HepG2 (cell line): ENCODE measurements around the gene SETD1A. TPM values are rescaled to one million over a fixed set of nuclear protein-coding genes. Genes with fewer than 3 reads are reported as not detected.

Experiments
- ATAC-seq: fragments of 200-7000 bp; cut with Tn5 transposase; 3 replicates; pipeline ENCODE4 v1.9.1; 2020; ENCODE audit warnings: mild to moderate bottlenecking, moderate library complexity
- BruUV-seq: library from RNA; stranded (reverse); fragments of 400-500 nt; replicated peaks from 2 replicates; lab custom pipeline; 2021; lab: Mats Ljungman, UMichigan
- CTCF ChIA-PET: fragments of 300-600 bp; formaldehyde crosslinking; extraction: SDS; loops from one replicate; lab custom pipeline; 2021; ENCODE audit warnings: low total read pairs, inconsistent platforms, low intra/inter-chr PET ratio; lab: Yijun Ruan, JAX
- POLR2A ChIA-PET: fragments of 350-600 bp; sonication (Branson Sonifier 250); formaldehyde crosslinking; loops from one replicate; lab custom pipeline; 2020; ENCODE audit warnings: antibody characterized with exemption, inconsistent platforms; lab: Yijun Ruan, JAX
- DNase-seq: peaks from one replicate; pipeline ENCODE4 v3.0.0-alpha.2; 2015; ENCODE audit warnings: low spot score
- FAIRE-seq: peaks from 3 replicates; lab custom pipeline; 2011; peaks lifted over from hg19 to GRCh38; lab: Jason Lieb, UNC
- H2AFZ ChIP-seq: one replicate; pipeline ENCODE4 v1.6.1; 2011; ENCODE audit warnings: low read length, inconsistent platforms
- H3K27ac ChIP-seq: fragments of 300-600 bp; 3 replicates; pipeline ENCODE4 v1.8.0; 2011; ENCODE audit warnings: mixed run types, mild to moderate bottlenecking, mixed read lengths, low read length, inconsistent platforms; ENCODE audit not compliant: insufficient read depth; ENCODE audit errors: extremely low read length
- H3K27me3 ChIP-seq, 2 experiments: fragments of 200-600 bp in 1 of 2; 2 replicates in 1 of 2; 3 replicates in 1 of 2; pipeline versions ENCODE4 v1.6.0 to v1.8.0; 2011; ENCODE audit warnings: low read length in 2 of 2, mild to moderate bottlenecking in 2 of 2, moderate library complexity in 2 of 2, inconsistent platforms in 1 of 2; ENCODE audit not compliant: insufficient read depth in 2 of 2, control insufficient read depth in 1 of 2
- H3K36me3 ChIP-seq, 2 experiments: fragments of 200-600 bp in 1 of 2; replicated peaks in 1 of 2; 2 replicates in 1 of 2; 3 replicates in 1 of 2; pipeline versions ENCODE4 v1.5.1 to v1.8.0; 2011; ENCODE audit warnings: low read length in 2 of 2, inconsistent platforms in 1 of 2; ENCODE audit not compliant: insufficient read depth in 2 of 2, control insufficient read depth in 1 of 2
- H3K4me1 ChIP-seq: 2 replicates; pipeline ENCODE4 v1.5.1; 2012; ENCODE audit warnings: low read length, inconsistent platforms; ENCODE audit not compliant: insufficient read depth
- H3K4me2 ChIP-seq: 2 replicates; pipeline ENCODE4 v1.6.0; 2011; ENCODE audit warnings: low read depth, low read length, inconsistent platforms
- H3K4me3 ChIP-seq, 3 experiments: fragments of 200-600 bp in 1 of 3; sonication (generic), shearing (Covaris generic) in 1 of 3; replicated peaks in 1 of 3; 2 replicates each; pipeline ENCODE4 v1.5.1; 2011 to 2016; ENCODE audit warnings: low read length in 3 of 3, inconsistent platforms in 2 of 3, low read depth in 2 of 3, mild to moderate bottlenecking in 2 of 3, control low read depth in 1 of 3, mixed read lengths in 1 of 3; ENCODE audit not compliant: insufficient read depth in 1 of 3
- H3K79me2 ChIP-seq: one replicate; pipeline ENCODE4 v1.6.1; 2011; ENCODE audit warnings: low read length, inconsistent platforms; ENCODE audit not compliant: insufficient read depth
- H3K9ac ChIP-seq: 2 replicates; pipeline ENCODE4 v1.6.0; 2011; ENCODE audit warnings: mild to moderate bottlenecking, low read depth, low read length, inconsistent platforms; ENCODE audit not compliant: insufficient read depth
- H3K9me3 ChIP-seq: 2 replicates; pipeline ENCODE4 v1.5.1; 2012; ENCODE audit warnings: mild to moderate bottlenecking, low read length
- H4K20me1 ChIP-seq: 2 replicates; pipeline ENCODE4 v1.6.0; 2011; ENCODE audit warnings: inconsistent platforms, mild to moderate bottlenecking, low read length, moderate library complexity; ENCODE audit not compliant: insufficient read depth
- FOXC1 ChIP-seq: sonication (generic); formaldehyde crosslinking; IDR thresholded peaks from 2 replicates; pipeline ENCODE4 v1.8.0; 2022; ENCODE audit warnings: mild to moderate bottlenecking, missing genetic modification reagents, borderline replicate concordance
- KLF16 ChIP-seq, 2 experiments: sonication (generic) in 1 of 2; formaldehyde crosslinking in 1 of 2; IDR thresholded peaks; 2 replicates each; pipeline versions ENCODE4 v1.6.1 to v1.8.0; 2016 to 2023; ENCODE audit warnings: missing genetic modification reagents in 2 of 2, missing compliant biosample characterization in 1 of 2
- MAZ ChIP-seq, 2 experiments: sonication (generic) in 1 of 2; formaldehyde crosslinking in 1 of 2; IDR thresholded peaks; 2 replicates each; pipeline versions ENCODE4 v1.5.0 to v1.6.1; 2012 to 2020; ENCODE audit warnings: low read depth in 2 of 2, mild to moderate bottlenecking in 2 of 2, borderline replicate concordance in 1 of 2, improper control_type of control experiment in 1 of 2, low read length in 1 of 2, missing genetic modification reagents in 1 of 2, moderate library complexity in 1 of 2
- NFYB ChIP-seq: sonication (generic); formaldehyde crosslinking; IDR thresholded peaks from 2 replicates; pipeline ENCODE4 v1.4.0; 2020; ENCODE audit warnings: missing genetic modification reagents
- NFYC ChIP-seq: IDR thresholded peaks from 2 replicates; pipeline ENCODE4 v1.6.1; 2016; ENCODE audit warnings: missing genetic modification reagents, missing compliant biosample characterization
- PATZ1 ChIP-seq: sonication (generic); formaldehyde crosslinking; IDR thresholded peaks from 2 replicates; pipeline ENCODE4 v1.4.0; 2020; ENCODE audit warnings: missing genetic modification reagents
- PCBP2 ChIP-seq: fragments of 200-400 bp; formaldehyde crosslinking; optimal IDR thresholded peaks from 2 replicates; pipeline ENCODE3; 2018; ENCODE audit warnings: low read length, low read depth; ENCODE audit not compliant: poor library complexity, severe bottlenecking
- RARG ChIP-seq: sonication (generic); formaldehyde crosslinking; IDR thresholded peaks from 2 replicates; pipeline ENCODE4 v1.4.0; 2020; ENCODE audit warnings: low read depth, mild to moderate bottlenecking, missing genetic modification reagents
- SMARCC2 ChIP-seq: fragments of 450-650 bp; IDR thresholded peaks from 2 replicates; pipeline ENCODE4 v1.6.1; 2017; ENCODE audit warnings: antibody characterized with exemption, mild to moderate bottlenecking
- SMARCE1 ChIP-seq: fragments of 450-650 bp; IDR thresholded peaks from 2 replicates; pipeline ENCODE4 v1.6.1; 2017; ENCODE audit warnings: borderline replicate concordance
- SRF ChIP-seq: IDR thresholded peaks from 2 replicates; pipeline ENCODE4 v1.6.1; 2011; ENCODE audit warnings: mild to moderate bottlenecking, low read depth, low read length, moderate library complexity
- TMF1 ChIP-seq: sonication (generic); formaldehyde crosslinking; IDR thresholded peaks from 2 replicates; pipeline ENCODE4 v1.8.1; 2022; ENCODE audit warnings: low read depth, missing genetic modification reagents
- ZFP91 ChIP-seq: sonication (generic); formaldehyde crosslinking; IDR thresholded peaks from 2 replicates; pipeline ENCODE4 v1.9.0; 2022; ENCODE audit warnings: missing genetic modification reagents, mild to moderate bottlenecking, borderline replicate concordance
- WGBS: methylation state at CpG from one replicate; pipeline ENCODE4 v1.1.6; 2017; ENCODE audit warnings: low lambda C conversion rate; 5-methylcytosine and 5-hydroxymethylcytosine counted together
- in situ Hi-C: cut with HindIII; loops from 2 replicates; pipeline ENCODE4 v1.10.0; 2017; ENCODE audit warnings: low pct_unique_long_range_greater_than_20kb; ENCODE audit not compliant: extremely low pct_ligation_motif_present
- intact Hi-C: fragments of 100-400 bp; cut with micrococcal nuclease; formaldehyde crosslinking; loops from one replicate; pipeline ENCODE4 v1.10.0; 2022; ENCODE audit not compliant: unreplicated experiment
- polyA plus RNA-seq, 8 experiments: library from polyadenylated mRNA; depleted of rRNA in 3 of 8; stranded (reverse) in 7 of 8; unstranded in 1 of 8; fragments of >200 nt; fragmentation: Illumina TruSeq in 4 of 8; extraction: Trizol in 4 of 8; gene quantifications; 2 replicates each; pipeline versions ENCODE4 v1.2.1 to v1.2.3, GENCODE V29; 2011 to 2016; ENCODE audit warnings: low read depth in 4 of 8, missing spikeins in 1 of 8, mixed read lengths in 1 of 8; ENCODE audit not compliant: insufficient read depth in 1 of 8
- total RNA-seq, 5 experiments: library from RNA; depleted of rRNA; stranded (reverse); fragments of >200 nt; fragmentation: Illumina TruSeq; extraction: Trizol; gene quantifications; 2 replicates each; pipeline ENCODE4 v1.2.3, GENCODE V29; 2016; ENCODE audit warnings: low read depth in 1 of 5

SETD1A gene
- total and polyA plus RNA-seq, 2 of the 13 experiments (the other 11 are each of a cell fraction or from before 2014, with no cell fraction given) = 3.8 to 5.6 TPM

GRCh38 chr16:30924076-30924912, 33.3 kb upstream of the SETD1A start:
- H3K79me2 ChIP-seq = no peaks in the 10 kb centered on the region
- no peaks in the 10 kb centered on the region for H3K9me3 ChIP-seq
- H3K9ac ChIP-seq = peak overlapping the region; percentile 67
- no peak overlapping the region for H3K27ac ChIP-seq
- FAIRE-seq = no peak
- peaks cover 1 to 9% of the 10 kb centered on the region in 2 experiments; a peak in 2 of 5 replicates for H3K36me3 ChIP-seq
- in situ Hi-C loops = loop anchor here (5.0 kb wide), 1 partner anchor 82 kb away; no protein-coding TSS in a partner anchor
- H3K4me1 ChIP-seq = peaks cover 19% of the 10 kb centered on the region
- H2AFZ ChIP-seq = no peak overlapping the region
- no TSS peak for BruUV-seq
- ATAC-seq = no peak
- WGBS = 20% methylated on average over 25 of the region's 53 CpGs
- peak overlapping the region; percentile 65 to 75 (median 68); a peak in 5 of 6 replicates for H3K4me3 ChIP-seq
- no peak for DNase-seq
- intact Hi-C loops = loop anchor here (10.0 kb wide), 1 partner anchor 229 kb away; the partner anchor contains the start of gene SRCAP
- H3K4me2 ChIP-seq = peak overlapping the region; percentile 63
- H3K27me3 ChIP-seq = no peaks in the 10 kb centered on the region; a peak in 1 of 5 replicates
- POLR2A ChIA-PET = interaction anchor here (0.6 to 1.5 kb wide), 13 partner anchors 8 to 216 kb away, joined by 3 to 7 read pairs (median 3); partner anchors contain the start of genes CTF1, ORAI3 and PHKG2
- no peaks in the 10 kb centered on the region; the same call in 1 of the 2 replicates for H4K20me1 ChIP-seq
- CTCF ChIA-PET = no interaction called here
- TF ChIP-seq MAZ (IDR thresholded peaks at IDR 0.05; ENCODE audit: borderline replicate concordance, low read depth, low read length) (0 out of 2 replicates have a peak, but pooled peaks have one; percentile 28), MAZ (CRISPR knock-in tag; IDR thresholded peaks at IDR 0.05; ENCODE audit: low read depth) (no peak), ZFP91 (CRISPR knock-in tag) (no peak), SMARCC2 (no peak), SRF (no peak), PATZ1 (peak; percentile 77), SMARCE1 (no peak), NFYC (CRISPR knock-in tag) (no peak), NFYB (CRISPR knock-in tag) (no peak), KLF16 (CRISPR knock-in tag; IDR thresholded peaks at IDR 0.05) (no peak), PCBP2 (no peak), FOXC1 (CRISPR knock-in tag) (no peak), RARG (CRISPR knock-in tag) (no peak), TMF1 (CRISPR knock-in tag) (0 out of 2 replicates have a peak, but pooled peaks have one; percentile 35)
